IMR-90 (cell line): ENCODE data around the gene LRIG1. TPM values are rescaled to one million over a fixed set of nuclear protein-coding genes. Genes with fewer than 3 reads are reported as not detected.

Source experiments
- ATAC-seq: fragments of 200-7000 bp; cut with Tn5 transposase; 2 replicates; pipeline ENCODE4 v1.9.1; 2020; ENCODE audit warnings: low read depth, mild to moderate bottlenecking, moderate library complexity
- BruUV-seq: library from RNA; stranded (reverse); fragments of 400-500 nt; replicated peaks from 2 replicates; lab custom pipeline; 2021; lab: Mats Ljungman, UMichigan
- CTCF ChIA-PET: fragments of 300-600 bp; formaldehyde crosslinking; extraction: SDS; loops from one replicate; lab custom pipeline; 2021; ENCODE audit warnings: antibody characterized with exemption; lab: Yijun Ruan, JAX
- POLR2A ChIA-PET: fragments of 300-600 bp; sonication (Branson Sonifier 250); formaldehyde crosslinking; loops from one replicate; lab custom pipeline; 2022; ENCODE audit warnings: antibody characterized with exemption; ENCODE audit not compliant: unreplicated experiment; lab: Charles Lee
- DNase-seq: peaks from one replicate; pipeline ENCODE4 v3.0.0; 2013
- H2AFZ ChIP-seq: replicated peaks from 2 replicates; pipeline ENCODE3; 2013; ENCODE audit warnings: low read length, mild to moderate bottlenecking; ENCODE audit not compliant: poor library complexity
- H2AK5ac ChIP-seq: 2 replicates; pipeline ENCODE4 v1.6.1; 2013; ENCODE audit warnings: low read depth, low read length, inconsistent platforms
- H2AK9ac ChIP-seq: replicated peaks from 2 replicates; pipeline ENCODE3; 2013; ENCODE audit warnings: mild to moderate bottlenecking, low read depth, low read length, moderate library complexity; ENCODE audit not compliant: poor library complexity
- H2BK120ac ChIP-seq: 2 replicates; pipeline ENCODE4 v1.6.1; 2013; ENCODE audit warnings: low read depth, low read length, inconsistent platforms
- H2BK15ac ChIP-seq: 3 replicates; pipeline ENCODE4 v1.6.1; 2013; ENCODE audit warnings: low read depth, low read length, inconsistent platforms
- H2BK20ac ChIP-seq: 2 replicates; pipeline ENCODE4 v1.6.1; 2013; ENCODE audit warnings: low read depth, mild to moderate bottlenecking, inconsistent platforms, low read length, moderate library complexity
- H2BK5ac ChIP-seq: 2 replicates; pipeline ENCODE4 v1.6.1; 2013; ENCODE audit warnings: mild to moderate bottlenecking, low read depth, low read length, inconsistent platforms; ENCODE audit not compliant: poor library complexity, severe bottlenecking
- H3K14ac ChIP-seq: replicated peaks from 2 replicates; pipeline ENCODE4 v1.6.1; 2013; ENCODE audit warnings: low read depth, low read length, inconsistent platforms
- H3K18ac ChIP-seq: 2 replicates; pipeline ENCODE4 v1.6.1; 2013; ENCODE audit warnings: low read depth, low read length, control low read depth
- H3K23ac ChIP-seq: 2 replicates; pipeline ENCODE4 v1.6.1; 2013; ENCODE audit warnings: low read depth, low read length, inconsistent platforms
- H3K27ac ChIP-seq: 2 replicates; pipeline ENCODE4 v1.5.1; 2013; ENCODE audit warnings: mild to moderate bottlenecking, control low read depth, low read length; ENCODE audit not compliant: insufficient read depth
- H3K27me3 ChIP-seq: 2 replicates; pipeline ENCODE4 v1.6.1; 2013; ENCODE audit warnings: low read length; ENCODE audit not compliant: control insufficient read depth, insufficient read depth
- H3K36me3 ChIP-seq: 2 replicates; pipeline ENCODE4 v1.6.1; 2013; ENCODE audit warnings: low read length, mixed read lengths; ENCODE audit not compliant: control insufficient read depth, insufficient read depth
- H3K4ac ChIP-seq: 2 replicates; pipeline ENCODE4 v1.6.1; 2013; ENCODE audit warnings: low read depth, low read length, inconsistent platforms
- H3K4me1 ChIP-seq: 2 replicates; pipeline ENCODE4 v1.6.1; 2013; ENCODE audit warnings: low read length, mixed read lengths; ENCODE audit not compliant: control insufficient read depth, insufficient read depth
- H3K4me2 ChIP-seq: 2 replicates; pipeline ENCODE4 v1.6.1; 2013; ENCODE audit warnings: low read depth, mild to moderate bottlenecking, control low read depth, low read length, moderate library complexity
- H3K4me3 ChIP-seq: 2 replicates; pipeline ENCODE4 v1.5.1; 2013; ENCODE audit warnings: low read depth, mild to moderate bottlenecking, control low read depth, low read length, moderate library complexity; ENCODE audit not compliant: insufficient read depth
- H3K56ac ChIP-seq: 2 replicates; pipeline ENCODE4 v1.6.1; 2013; ENCODE audit warnings: low read length, inconsistent platforms; ENCODE audit not compliant: insufficient read depth; ENCODE audit errors: extremely low read depth
- H3K79me1 ChIP-seq, 2 experiments: 2 replicates each; pipeline ENCODE4 v1.6.1; 2013; ENCODE audit warnings: low read length in 2 of 2, inconsistent platforms in 1 of 2, low read depth in 1 of 2
- H3K9ac ChIP-seq: 2 replicates; pipeline ENCODE4 v1.6.1; 2013; ENCODE audit warnings: low read depth, low read length, control low read depth
- H3K9me1 ChIP-seq: 2 replicates; pipeline ENCODE4 v1.6.1; 2013; ENCODE audit warnings: low read length, inconsistent platforms; ENCODE audit not compliant: insufficient read depth
- H3K9me3 ChIP-seq: 2 replicates; pipeline ENCODE4 v1.6.1; 2013; ENCODE audit warnings: low read length; ENCODE audit not compliant: control insufficient read depth, insufficient read depth
- H4K20me1 ChIP-seq: 2 replicates; pipeline ENCODE4 v1.6.1; 2013; ENCODE audit warnings: low read length, inconsistent platforms; ENCODE audit not compliant: insufficient read depth
- H4K5ac ChIP-seq: 2 replicates; pipeline ENCODE4 v1.6.1; 2013; ENCODE audit warnings: mild to moderate bottlenecking, low read depth, low read length, control low read depth
- H4K8ac ChIP-seq, 2 experiments: 2 replicates each; pipeline ENCODE4 v1.6.1; 2013; ENCODE audit warnings: low read depth in 2 of 2, low read length in 2 of 2, control low read depth in 1 of 2, inconsistent platforms in 1 of 2
- H4K91ac ChIP-seq: 2 replicates; pipeline ENCODE4 v1.6.1; 2013; ENCODE audit warnings: low read depth, low read length, inconsistent platforms; ENCODE audit not compliant: insufficient read depth
- CHD1 ChIP-seq: IDR thresholded peaks from 2 replicates; pipeline ENCODE4 v1.6.1; 2012; ENCODE audit warnings: low read depth, low read length, improper control_type of control experiment
- CTCF ChIP-seq: conservative IDR thresholded peaks from 2 replicates; pipeline ENCODE4 v1.5.1; 2012; ENCODE audit warnings: mild to moderate bottlenecking, low read depth, low read length, improper control_type of control experiment
- ELK1 ChIP-seq: fragments of 150-350 bp; IDR thresholded peaks from 2 replicates; pipeline ENCODE4 v1.6.1; 2016; ENCODE audit warnings: low read depth, mild to moderate bottlenecking, low read length, moderate library complexity, borderline replicate concordance
- MAZ ChIP-seq: IDR thresholded peaks from 2 replicates; pipeline ENCODE4 v1.6.1; 2012; ENCODE audit warnings: low read depth, mild to moderate bottlenecking, low read length, improper control_type of control experiment, moderate library complexity, borderline replicate concordance
- POLR2A ChIP-seq: IDR thresholded peaks from 2 replicates; pipeline ENCODE4 v1.6.1; 2012; ENCODE audit warnings: mild to moderate bottlenecking, low read depth, low read length
- RAD21 ChIP-seq: IDR thresholded peaks from 2 replicates; pipeline ENCODE4 v1.6.1; 2012; ENCODE audit warnings: low read length, improper control_type of control experiment
- RFX5 ChIP-seq: IDR thresholded peaks from 2 replicates; pipeline ENCODE4 v1.8.0; 2012; ENCODE audit warnings: low read depth, mild to moderate bottlenecking, low read length, moderate library complexity
- USF2 ChIP-seq: fragments of 150-350 bp; IDR thresholded peaks from 2 replicates; pipeline ENCODE4 v1.6.1; 2017; ENCODE audit warnings: mild to moderate bottlenecking, antibody characterized with exemption, low read length, low read depth
- WGBS, 2 experiments: methylation state at CpG; one replicate each; pipeline versions ENCODE4 v1.1.5 to v1.1.7; 2013; ENCODE audit warnings: missing lambda C conversion rate in 2 of 2; ENCODE audit not compliant: insufficient read length in 1 of 2; ENCODE audit errors: extremely low coverage in 2 of 2; 5-methylcytosine and 5-hydroxymethylcytosine counted together
- dilution Hi-C: fragments of 300-500 bp; cut with HindIII; formaldehyde crosslinking; loops from one replicate; pipeline ENCODE4 v1.14.3; 2018; ENCODE audit warnings: low sequenced_read_pairs; ENCODE audit not compliant: unreplicated experiment
- in situ Hi-C: fragments of 300-500 bp; cut with MboI; formaldehyde crosslinking; loops from 3 replicates; pipeline ENCODE4 v1.14.3; 2019; ENCODE audit warnings: low sequenced_read_pairs, inconsistent platforms, mixed read lengths
- intact Hi-C: fragments of 100-400 bp; cut with micrococcal nuclease; formaldehyde crosslinking; loops from 2 replicates; pipeline ENCODE4 v1.10.0; 2022
- polyA plus RNA-seq, 3 experiments: library from polyadenylated mRNA; depleted of rRNA; stranded (reverse); fragments of >200 nt; gene quantifications; 2 replicates each; pipeline ENCODE4 v1.2.3, GENCODE V29; 2012; ENCODE audit warnings: low replicate concordance in 1 of 3
- total RNA-seq: library from RNA; depleted of rRNA; stranded (reverse); fragments of >200 nt; gene quantifications from 2 replicates; pipeline ENCODE4 v1.2.3, GENCODE V29; 2012

The LRIG1 gene
- total and polyA plus RNA-seq, 2 of the 4 experiments (the other 2 are of a cell fraction): 62.8 to 87.8 TPM

- Histone ChIP-seq H4K5ac (no peak overlapping the region), H2BK20ac (peak overlapping the region; percentile 49; the same call in 1 of the 2 replicates), H3K4me1 (peaks cover 22% of the 10 kb centered on the region), H2AFZ (no peak overlapping the region), H3K36me3 (peaks cover 65% of the 10 kb centered on the region), H3K23ac (no peak overlapping the region), H2BK120ac (peak overlapping the region; percentile 19; the same call in 1 of the 2 replicates), H2BK5ac (no peak overlapping the region), H4K91ac (0 out of 2 replicates have a peak overlapping the region, but pooled peaks have one; percentile 11), H3K9me1 (peaks cover 10% of the 10 kb centered on the region; the same call in 1 of the 2 replicates), H2AK9ac (peak overlapping the region; percentile 11), H3K4me2 (no peak overlapping the region), H4K8ac (peak overlapping the region in 1 of 2 experiments; percentile 25; a peak in 1 of 4 replicates), H3K27me3 (no peaks in the 10 kb centered on the region), H3K4ac (peak overlapping the region; percentile 58), H3K9ac (no peak overlapping the region), H4K20me1 (no peaks in the 10 kb centered on the region; the same call in 1 of the 2 replicates), H3K56ac (no peak overlapping the region), H2AK5ac (0 out of 2 replicates have a peak overlapping the region, but pooled peaks have one; percentile 3), H3K27ac (no peak overlapping the region), H2BK15ac (no peak overlapping the region), H3K79me1 (peaks cover 6 to 41% of the 10 kb centered on the region in 2 experiments; a peak in 3 of 4 replicates), H3K18ac (no peak overlapping the region), H3K14ac (peak overlapping the region; percentile 31; the same call in 1 of the 2 replicates), H3K4me3 (no peak overlapping the region), H3K9me3 (no peaks in the 10 kb centered on the region)
- DNase-seq (no peak), ATAC-seq (no peak)
- no peak for TF ChIP-seq ELK1
- TF ChIP-seq CTCF: no peak
- no peak for TF ChIP-seq MAZ
- no peak for TF ChIP-seq POLR2A
- no peak for TF ChIP-seq RFX5
- TF ChIP-seq CHD1: no peak
- no peak for TF ChIP-seq USF2
- no peak for TF ChIP-seq RAD21
- dilution Hi-C loops (no loop called here), intact Hi-C loops (loop anchor here (2.0 to 10.0 kb wide), 2 partner anchors 129 to 329 kb away; no protein-coding TSS in a partner anchor), in situ Hi-C loops (loop anchor here (5.0 to 10.0 kb wide), 2 partner anchors 131 to 411 kb away; no protein-coding TSS in a partner anchor)
- CTCF ChIA-PET: interaction anchor here (1.8 kb wide), 1 partner anchor 416 kb away, joined by 4 read pairs; no protein-coding TSS in a partner anchor
- 73% methylated on average over 2 of the region's 5 CpGs; no CpG with 5 or more reads in 1 of the 2 experiments for WGBS, 2 experiments
- no TSS peak for BruUV-seq
- POLR2A ChIA-PET: no interaction called here
Measured at GRCh38 chr3:66406163-66406562, 94.7 kb downstream of the LRIG1 start.
